Transverse colon (tissue), 4 donors: ENCODE measurements around the gene GSTK1. TPM values are rescaled to one million over a fixed set of nuclear protein-coding genes. Genes with fewer than 3 reads are reported as not detected.

ENCODE experiments used
- DNase-seq: peaks from one replicate; pipeline ENCODE4 v3.0.0-alpha.2; 2019
- H3K27ac ChIP-seq, 4 donors: fragments of 200-600 bp; sonication (generic); 2 replicates each; pipeline ENCODE4 v1.5.1; 2016 to 2018; ENCODE audit warnings: inconsistent platforms in 4 of 4
- H3K27me3 ChIP-seq: fragments of 200-600 bp; sonication (generic); 2 replicates; pipeline ENCODE4 v1.5.1; 2017; ENCODE audit warnings: inconsistent platforms
- H3K36me3 ChIP-seq, 4 donors: fragments of 200-600 bp; sonication (generic); 2 replicates each; pipeline ENCODE4 v1.5.1; 2017 to 2019; ENCODE audit warnings: inconsistent platforms in 4 of 4
- H3K4me1 ChIP-seq, 4 donors: fragments of 200-600 bp; sonication (generic); 2 replicates each; pipeline ENCODE4 v1.5.1; 2017 to 2020; ENCODE audit warnings: inconsistent platforms in 4 of 4
- H3K4me3 ChIP-seq, 4 donors: fragments of 200-600 bp; sonication (generic); 1 replicate in 1 of 4; 2 replicates in 3 of 4; pipeline versions ENCODE4 v1.5.1 to v1.6.1; 2017 to 2019; ENCODE audit warnings: inconsistent platforms in 4 of 4
- H3K9me3 ChIP-seq, 2 donors: fragments of 200-600 bp; sonication (generic); 2 replicates each; pipeline ENCODE4 v1.5.1; 2017 to 2019; ENCODE audit warnings: inconsistent platforms in 2 of 2
- EP300 ChIP-seq: sonication (generic); formaldehyde crosslinking; IDR thresholded peaks from one replicate; pipeline ENCODE4 v1.6.1; 2017; ENCODE audit warnings: antibody characterized with exemption, low read depth
- POLR2A ChIP-seq: fragments of 450-650 bp; IDR thresholded peaks from one replicate; pipeline ENCODE4 v1.6.1; 2016; ENCODE audit warnings: antibody characterized with exemption, mild to moderate bottlenecking, moderate library complexity
- POLR2AphosphoS5 ChIP-seq, 3 donors: sonication (generic); formaldehyde crosslinking; IDR thresholded peaks; one replicate each; pipeline ENCODE4 v1.6.1; 2016; ENCODE audit warnings: antibody characterized with exemption in 3 of 3
- WGBS, 2 donors: methylation state at CpG; one replicate each; pipeline ENCODE4 v1.1.5; 2018; ENCODE audit warnings: low coverage in 1 of 2; 5-methylcytosine and 5-hydroxymethylcytosine counted together
- in situ Hi-C, 4 donors: fragments of 200-750 bp; cut with MboI; loops; one replicate each; pipeline versions ENCODE4 v1.15.0 to v1.15.1; 2017; ENCODE audit warnings: low sequenced_read_pairs in 3 of 4, low pct_ligation_motif_present in 1 of 4, low pct_unique_long_range_greater_than_20kb in 1 of 4
- intact Hi-C: fragments of 100-400 bp; cut with DNase I; formaldehyde crosslinking; loops from one replicate; pipeline ENCODE4 v1.15.1; 2023; ENCODE audit warnings: low total_unique reads
- total RNA-seq, 4 donors: library from RNA; depleted of rRNA; stranded (reverse); fragments of >200 nt; gene quantifications; one replicate each; pipeline ENCODE4 v1.1.0, GENCODE V29; 2016
- TF ChIP-seq, protein P1 (sequence below), 5 experiments: fragments of 200-600 bp in 3 of 5; fragments of 450-650 bp in 2 of 5; sonication (generic) in 3 of 5; IDR thresholded peaks; 1 replicate in 2 of 5; 2 replicates in 3 of 5; pipeline ENCODE4 v1.5.1; 2016 to 2017; ENCODE audit warnings: antibody characterized with exemption in 5 of 5, inconsistent platforms in 3 of 5, mild to moderate bottlenecking in 2 of 5, moderate library complexity in 1 of 5

The GSTK1 gene
- total RNA-seq, 4 donors from 2014 or later: 333 to 472 (median 376) TPM

DNA sequence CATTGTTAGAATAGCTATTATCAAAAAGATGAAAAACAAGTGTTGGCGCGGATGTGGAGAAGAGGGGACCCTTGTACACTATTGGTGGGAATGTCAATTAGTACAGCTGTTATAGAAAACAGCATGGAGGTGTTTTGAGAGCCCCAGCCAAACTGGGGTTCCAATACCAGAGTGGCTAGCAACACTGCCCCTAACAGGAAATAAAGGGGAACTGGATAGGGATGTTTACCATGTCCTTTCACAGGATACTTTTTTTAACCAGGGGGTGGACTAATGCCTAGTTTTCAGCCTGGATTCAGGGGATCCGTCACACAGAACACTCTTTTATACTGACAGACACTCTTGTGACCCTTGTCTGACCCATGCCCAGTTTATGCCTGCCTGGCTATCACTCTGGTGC is 6.9 kb upstream of the GSTK1 start:
- in situ Hi-C loops: no loop called here
- Histone ChIP-seq H3K4me3 (no peak overlapping the region), H3K27ac (no peak overlapping the region), H3K4me1 (peaks cover 0 to 22% (median 5%) of the 10 kb centered on the region in 4 donors), H3K36me3 (no peaks in the 10 kb centered on the region), H3K27me3 (no peaks in the 10 kb centered on the region), H3K9me3 (no peaks in the 10 kb centered on the region)
- intact Hi-C loops: no loop called here
- WGBS, 2 donors: 86 to 96% methylated on average over 2 to 3 of the region's 3 CpGs
- TF ChIP-seq, protein P1, sequence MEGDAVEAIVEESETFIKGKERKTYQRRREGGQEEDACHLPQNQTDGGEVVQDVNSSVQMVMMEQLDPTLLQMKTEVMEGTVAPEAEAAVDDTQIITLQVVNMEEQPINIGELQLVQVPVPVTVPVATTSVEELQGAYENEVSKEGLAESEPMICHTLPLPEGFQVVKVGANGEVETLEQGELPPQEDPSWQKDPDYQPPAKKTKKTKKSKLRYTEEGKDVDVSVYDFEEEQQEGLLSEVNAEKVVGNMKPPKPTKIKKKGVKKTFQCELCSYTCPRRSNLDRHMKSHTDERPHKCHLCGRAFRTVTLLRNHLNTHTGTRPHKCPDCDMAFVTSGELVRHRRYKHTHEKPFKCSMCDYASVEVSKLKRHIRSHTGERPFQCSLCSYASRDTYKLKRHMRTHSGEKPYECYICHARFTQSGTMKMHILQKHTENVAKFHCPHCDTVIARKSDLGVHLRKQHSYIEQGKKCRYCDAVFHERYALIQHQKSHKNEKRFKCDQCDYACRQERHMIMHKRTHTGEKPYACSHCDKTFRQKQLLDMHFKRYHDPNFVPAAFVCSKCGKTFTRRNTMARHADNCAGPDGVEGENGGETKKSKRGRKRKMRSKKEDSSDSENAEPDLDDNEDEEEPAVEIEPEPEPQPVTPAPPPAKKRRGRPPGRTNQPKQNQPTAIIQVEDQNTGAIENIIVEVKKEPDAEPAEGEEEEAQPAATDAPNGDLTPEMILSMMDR (IDR thresholded peaks at IDR 0.05): no peak
- TF ChIP-seq POLR2A (no peak), POLR2AphosphoS5 (IDR thresholded peaks at IDR 0.05) (no peak)
- DNase-seq: no peak

GRCh38 chr7:143256932-143257331 is 6.3 kb upstream of the GSTK1 start:
- in situ Hi-C loops (no loop called here), intact Hi-C loops (no loop called here)
- Histone ChIP-seq H3K36me3 (no peaks in the 10 kb centered on the region), H3K4me3 (no peak overlapping the region), H3K27ac (no peak overlapping the region), H3K27me3 (no peaks in the 10 kb centered on the region), H3K9me3 (no peaks in the 10 kb centered on the region), H3K4me1 (peaks cover 0 to 22% (median 5%) of the 10 kb centered on the region in 4 donors)
- 78 to 80% methylated on average over 4 of the region's 4 CpGs for WGBS, 2 donors
- TF ChIP-seq POLR2A: no peak
- TF ChIP-seq EP300: no peak
- TF ChIP-seq, protein P1 (IDR thresholded peaks at IDR 0.05): no peak
- TF ChIP-seq POLR2AphosphoS5 (IDR thresholded peaks at IDR 0.05): no peak
- no peak for DNase-seq

- intact Hi-C loops (no loop called here), in situ Hi-C loops (no loop called here)
- no peaks in the 10 kb centered on the region for H3K27me3 ChIP-seq
- 52 to 59% methylated on average over 5 of the region's 5 CpGs for whole genome bisulfite sequencing, 2 donors
- no peak overlapping the region for H3K4me3 ChIP-seq
- TF ChIP-seq POLR2A (no peak), EP300 (no peak), POLR2AphosphoS5 (IDR thresholded peaks at IDR 0.05) (no peak)
- TF ChIP-seq, protein P1 (IDR thresholded peaks at IDR 0.05): no peak
- H3K9me3 ChIP-seq: no peaks in the 10 kb centered on the region
- no peak overlapping the region for H3K27ac ChIP-seq
- H3K4me1 ChIP-seq: peaks cover 0 to 22% (median 5%) of the 10 kb centered on the region in 4 donors
- no peaks in the 10 kb centered on the region for H3K36me3 ChIP-seq
- no peak for DNase-seq
Observed at GRCh38 chr7:143257501-143257900, 5.7 kb upstream of the GSTK1 start.

DNA sequence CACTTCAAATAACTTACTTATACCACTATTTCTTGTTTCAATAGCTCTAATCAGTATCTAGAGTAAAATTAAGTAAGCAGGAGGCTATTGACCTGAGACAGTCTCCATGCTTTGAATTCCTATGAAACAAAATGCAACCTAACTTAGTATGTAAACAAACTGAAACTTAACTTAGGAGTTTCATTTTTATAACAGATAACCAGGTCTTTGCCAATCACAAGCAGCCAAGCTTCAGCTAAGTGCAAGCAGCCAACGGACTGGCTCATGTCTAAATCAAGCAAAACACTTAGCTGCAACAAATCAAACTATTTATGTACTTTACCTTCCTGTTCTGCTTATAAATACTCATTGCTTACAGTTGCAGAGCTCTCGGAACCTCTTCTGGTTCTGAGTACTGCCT is 4.4 kb upstream of the GSTK1 start:
- in situ Hi-C loops (no loop called here), intact Hi-C loops (no loop called here)
- H3K9me3 ChIP-seq: no peaks in the 10 kb centered on the region
- no peak for TF ChIP-seq POLR2A
- TF ChIP-seq EP300: no peak
- no peak for TF ChIP-seq POLR2AphosphoS5 (IDR thresholded peaks at IDR 0.05)
- TF ChIP-seq, protein P1 (IDR thresholded peaks at IDR 0.05): no peak
- DNase-seq: no peak
- WGBS, 2 donors: 13 to 36% methylated on average over 2 of the region's 2 CpGs
- H3K36me3 ChIP-seq: no peaks in the 10 kb centered on the region
- no peaks in the 10 kb centered on the region for H3K27me3 ChIP-seq
- peaks cover 0 to 28% (median 5%) of the 10 kb centered on the region in 4 donors for H3K4me1 ChIP-seq
- no peak overlapping the region for H3K4me3 ChIP-seq
- peak overlapping the region in 2 of 4 donors; percentile 11 to 22 for H3K27ac ChIP-seq
